Diencephalon (tissue), 1 donor: ENCODE measurements around the gene RBMY1E. TPM values are rescaled to one million over a fixed set of nuclear protein-coding genes. Genes with fewer than 3 reads are reported as not detected.

Experiments
- total RNA-seq: library from RNA; depleted of rRNA; stranded (reverse); fragments of >200 nt; gene quantifications from one replicate; pipeline ENCODE4 v1.2.3, GENCODE V29; 2014

Gene RBMY1E
- total RNA-seq, result not detected

DNA sequence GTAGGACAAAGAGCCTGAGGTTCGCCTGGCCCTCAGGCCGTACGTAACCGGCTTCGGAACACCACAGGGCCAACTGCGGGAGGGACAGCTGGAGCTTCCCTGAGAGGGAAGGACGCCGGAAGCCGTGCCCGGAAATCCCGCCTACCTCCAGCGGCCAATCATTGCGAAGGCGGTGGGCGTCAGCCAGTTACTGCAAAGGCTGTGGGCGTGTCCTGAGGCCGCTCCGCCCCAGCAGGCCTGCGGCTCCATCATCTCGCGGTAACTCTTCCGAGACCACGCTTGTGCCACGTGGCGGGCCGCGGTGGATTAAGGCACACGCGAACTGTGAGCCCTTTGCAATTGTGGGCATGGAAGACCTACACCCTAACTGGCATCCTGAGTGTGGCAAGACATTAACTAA lies at the start of gene RBMY1E:
Gene RBMY1E (minus strand): TSS at position 101 of the 400 bp plus-strand sequence. CDS start 1,978 bp downstream, outside the sequence.

DNA sequence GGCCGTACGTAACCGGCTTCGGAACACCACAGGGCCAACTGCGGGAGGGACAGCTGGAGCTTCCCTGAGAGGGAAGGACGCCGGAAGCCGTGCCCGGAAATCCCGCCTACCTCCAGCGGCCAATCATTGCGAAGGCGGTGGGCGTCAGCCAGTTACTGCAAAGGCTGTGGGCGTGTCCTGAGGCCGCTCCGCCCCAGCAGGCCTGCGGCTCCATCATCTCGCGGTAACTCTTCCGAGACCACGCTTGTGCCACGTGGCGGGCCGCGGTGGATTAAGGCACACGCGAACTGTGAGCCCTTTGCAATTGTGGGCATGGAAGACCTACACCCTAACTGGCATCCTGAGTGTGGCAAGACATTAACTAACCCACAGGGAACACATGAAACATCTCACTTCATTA lies 23.4 kb downstream of the RBMY1E start, which contains the start of gene RBMY1D:
Gene RBMY1D (minus strand): TSS at position 101 of the 400 bp plus-strand sequence. CDS start 2,013 bp downstream, outside the sequence.

Other genes with a start within 250 kb of the RBMY1E start
- gene RBMY1D, start 23.5 kb downstream of the RBMY1E start, total RNA-seq, result not detected